HG03196 (cell line): ENCODE data around the gene THAP7.
"Not testable (repeated sequence)": the region's sequence is repeated elsewhere in the genome, so short reads cannot be mapped to it uniquely, and the experiment has no call there.

ENCODE experiments used
- ATAC-seq: cut with Tn5 transposase; IDR thresholded peaks from one replicate; pipeline ENCODE4 v1.9.1; 2021; ENCODE audit not compliant: unreplicated experiment

THAP7 gene, protein sequence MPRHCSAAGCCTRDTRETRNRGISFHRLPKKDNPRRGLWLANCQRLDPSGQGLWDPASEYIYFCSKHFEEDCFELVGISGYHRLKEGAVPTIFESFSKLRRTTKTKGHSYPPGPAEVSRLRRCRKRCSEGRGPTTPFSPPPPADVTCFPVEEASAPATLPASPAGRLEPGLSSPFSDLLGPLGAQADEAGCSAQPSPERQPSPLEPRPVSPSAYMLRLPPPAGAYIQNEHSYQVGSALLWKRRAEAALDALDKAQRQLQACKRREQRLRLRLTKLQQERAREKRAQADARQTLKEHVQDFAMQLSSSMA

GRCh38 chr22:21001601-21002325 lies at the start of gene THAP7:
Gene THAP7 (minus strand): TSS chr22:21002118. CDS start chr22:21001911, 207 bp downstream.
- peak; percentile 79 for ATAC-seq

GRCh38 chr22:21051145-21051830 lies 49.4 kb upstream of the THAP7 start:
- no peak for ATAC-seq

DNA sequence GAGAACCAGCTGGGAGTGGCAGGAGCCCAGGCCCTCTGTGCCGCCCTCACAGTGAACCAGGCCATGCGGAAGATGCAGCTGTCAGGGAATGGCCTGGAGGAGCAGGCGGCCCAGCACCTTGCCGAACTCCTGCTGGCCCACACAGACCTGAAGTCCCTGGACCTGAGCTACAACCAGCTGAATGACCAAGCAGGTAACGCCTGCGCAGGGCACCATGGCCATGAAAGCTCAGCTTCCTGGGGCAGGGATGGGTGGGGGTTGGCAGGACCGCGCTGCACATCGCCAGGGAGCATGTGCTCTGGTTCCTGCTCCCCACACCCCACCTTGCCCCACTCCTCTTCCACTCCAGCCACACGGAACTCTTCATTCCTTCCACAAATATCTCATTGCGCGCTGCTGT lies 47.0 kb upstream of the THAP7 start:
- ATAC-seq: not testable (repeated sequence)

GRCh38 chr22:21048448-21048847 lies 46.5 kb upstream of the THAP7 start:
- not testable (repeated sequence) for ATAC-seq

- ATAC-seq: no peak
Measured at GRCh38 chr22:21047730-21048129, 45.8 kb upstream of the THAP7 start.

GRCh38 chr22:21047035-21047661 lies 45.2 kb upstream of the THAP7 start:
- ATAC-seq: no peak

DNA sequence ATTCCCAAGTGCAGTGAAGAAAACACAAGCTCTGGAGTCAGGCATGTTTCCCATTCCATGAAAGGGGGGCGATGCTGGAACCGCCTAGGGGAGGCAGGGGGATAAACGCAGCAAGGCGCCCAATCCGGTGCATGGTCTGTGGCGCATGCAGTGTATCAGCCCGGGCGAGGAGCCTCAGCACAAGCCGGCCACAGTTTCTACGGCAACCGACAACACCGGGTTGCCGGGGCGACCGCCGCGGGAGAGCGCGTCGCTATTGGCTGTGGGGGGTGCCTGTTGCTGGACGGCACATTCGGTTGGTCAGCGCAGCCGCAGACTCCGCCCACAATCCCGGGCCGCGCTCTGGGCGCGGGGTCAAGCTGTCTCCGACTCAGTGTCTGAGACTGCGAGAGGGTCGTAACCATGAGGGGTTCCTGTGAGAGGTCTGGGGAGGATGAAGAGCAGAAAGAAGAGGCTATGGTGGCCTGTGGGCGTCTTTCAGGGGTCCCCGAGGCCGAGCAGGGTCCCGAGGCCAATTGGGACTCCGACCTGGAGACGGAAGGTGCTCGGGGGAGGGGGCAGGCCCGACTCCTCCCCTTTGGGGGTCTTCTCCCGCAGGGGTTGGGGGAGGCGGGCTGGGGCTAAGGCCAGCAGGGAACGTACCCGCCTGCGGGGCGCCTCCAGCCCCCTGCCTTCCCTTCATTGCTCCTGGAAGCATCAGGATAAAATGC lies 43.8 kb upstream of the THAP7 start, which contains the start of gene LRRC74B:
TSS of gene LRRC74B (plus strand) at position 362 of the 710 bp plus-strand sequence. CDS start at position 403, 41 bp downstream.
- no peak for ATAC-seq

DNA sequence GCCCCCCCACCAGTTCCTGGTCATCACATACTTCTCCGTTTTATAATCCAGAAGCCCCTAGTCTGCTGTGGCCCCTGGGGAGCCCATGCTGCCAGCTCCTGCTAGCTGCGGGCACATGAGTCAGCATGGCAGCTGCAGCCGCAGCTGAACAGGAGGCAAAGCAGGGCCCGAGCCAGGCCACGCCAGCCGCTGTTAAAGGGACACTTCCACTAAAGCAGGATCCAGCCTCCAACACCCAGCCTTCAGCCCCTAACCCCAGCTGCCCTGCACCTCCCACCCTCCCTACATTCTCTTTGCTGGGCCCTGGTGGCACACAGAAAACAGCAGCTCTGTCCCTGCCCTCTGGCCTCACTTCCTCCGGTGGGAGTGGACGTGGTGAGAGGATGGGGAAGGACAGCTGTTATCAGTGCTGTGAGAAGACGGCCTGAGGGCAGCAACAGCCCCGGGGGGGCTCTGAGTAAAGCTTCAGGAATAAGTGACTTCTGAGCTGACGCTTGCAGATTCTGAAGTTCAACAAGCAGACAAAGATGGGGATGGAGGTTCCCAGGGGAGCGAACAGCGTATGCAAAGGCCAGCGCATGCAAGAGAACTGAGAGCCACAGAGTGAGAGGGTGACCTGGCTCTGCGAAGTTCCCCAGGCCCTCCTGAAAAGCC lies 43.1 kb upstream of the THAP7 start:
- no peak for ATAC-seq

DNA sequence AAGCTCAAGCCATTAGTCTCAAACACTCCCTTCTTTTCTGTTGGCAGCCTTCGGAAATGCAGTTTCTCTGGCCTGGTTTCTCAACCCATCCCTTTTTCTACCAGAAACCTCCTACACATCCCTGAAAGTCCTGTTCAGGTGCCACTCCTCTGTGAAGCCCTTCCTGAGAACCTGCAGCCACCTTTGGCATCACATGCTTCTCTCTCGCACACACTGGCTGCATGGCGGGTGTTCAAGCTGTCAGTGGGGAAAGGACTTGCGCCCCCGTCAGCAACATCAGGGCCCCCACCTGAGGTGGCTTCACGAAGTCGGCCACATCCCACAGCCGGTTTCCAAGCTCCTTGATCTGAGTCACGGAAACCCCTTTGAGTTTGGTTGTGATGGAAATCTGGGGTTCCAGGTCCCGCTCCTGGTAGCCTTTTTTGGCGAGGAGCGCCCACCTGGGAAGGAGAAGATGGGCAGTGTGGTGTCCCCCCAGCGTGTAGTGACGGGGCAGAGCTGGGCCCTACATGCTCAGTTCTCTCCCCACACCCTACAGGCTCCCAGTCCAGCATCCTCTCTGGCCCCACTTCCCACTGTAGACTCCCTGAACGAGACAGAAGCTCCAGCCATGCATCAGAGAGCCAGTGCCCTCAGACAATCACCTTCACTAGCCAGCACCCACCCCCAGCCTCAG lies 42.1 kb upstream of the THAP7 start:
- ATAC-seq: no peak

DNA sequence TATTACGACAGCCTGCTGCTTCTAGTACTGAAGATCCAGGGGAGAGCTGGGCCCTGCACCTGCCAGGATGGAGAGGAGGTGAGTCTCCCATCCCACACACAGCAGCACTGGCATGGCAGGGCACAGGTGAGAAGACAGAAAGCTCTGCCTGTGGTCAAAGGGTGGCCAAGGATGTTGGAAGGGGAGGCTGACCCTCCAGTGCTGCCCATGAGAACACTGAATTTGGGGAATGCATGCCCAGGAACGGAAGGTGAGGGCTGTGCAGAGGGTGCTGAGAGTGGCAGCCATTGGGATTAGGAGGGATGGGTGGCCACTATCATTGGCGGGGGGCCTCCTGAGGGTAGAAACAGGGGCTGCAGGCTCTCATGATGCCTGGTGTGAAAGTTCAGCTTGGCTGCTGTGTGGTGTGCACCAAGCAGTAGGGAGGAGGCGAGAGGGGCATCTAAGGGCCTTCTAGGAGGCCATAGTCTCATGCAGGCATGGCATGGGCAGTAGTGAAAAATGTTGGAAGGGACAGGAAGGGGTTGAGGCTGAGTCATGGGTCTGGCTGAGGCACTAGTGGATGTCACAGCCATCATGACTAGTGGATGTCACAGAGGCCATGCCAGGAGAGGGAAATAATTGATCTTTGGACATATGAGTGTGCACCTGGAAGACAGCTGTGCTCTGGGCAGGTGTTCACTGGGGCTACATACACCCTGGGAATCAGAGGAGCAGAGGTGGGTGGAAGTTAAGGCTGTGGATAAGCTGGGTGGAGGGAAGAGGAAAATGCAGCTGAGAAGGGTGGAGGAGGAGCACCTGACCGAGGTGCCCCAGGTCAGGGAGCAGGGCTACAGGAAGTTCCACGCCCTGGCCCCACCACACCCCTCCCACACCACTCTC lies 41.3 kb upstream of the THAP7 start:
- no peak for ATAC-seq

- ATAC-seq: no peak
Measured at GRCh38 chr22:21041937-21042336, 40.0 kb upstream of the THAP7 start.

DNA sequence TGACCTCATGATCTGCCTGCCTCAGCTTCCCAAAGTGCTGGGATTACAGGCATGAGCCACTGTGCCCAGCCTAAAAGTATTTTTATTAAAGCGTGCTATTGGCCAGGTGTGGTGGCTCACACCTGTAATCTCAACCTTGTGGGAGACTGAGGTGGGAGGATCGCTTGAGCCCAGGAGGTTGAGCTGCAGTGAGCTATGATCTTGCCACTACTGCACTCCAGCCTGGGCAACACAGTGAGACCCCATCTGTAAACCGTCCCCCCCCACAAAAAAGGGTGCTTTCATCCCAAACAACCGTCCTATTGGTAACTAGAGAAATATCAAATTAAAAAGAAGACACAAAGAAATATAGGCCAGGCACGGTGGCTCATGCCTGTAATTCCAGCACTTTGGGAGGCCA lies 37.2 kb upstream of the THAP7 start:
- not testable (repeated sequence) for ATAC-seq

DNA sequence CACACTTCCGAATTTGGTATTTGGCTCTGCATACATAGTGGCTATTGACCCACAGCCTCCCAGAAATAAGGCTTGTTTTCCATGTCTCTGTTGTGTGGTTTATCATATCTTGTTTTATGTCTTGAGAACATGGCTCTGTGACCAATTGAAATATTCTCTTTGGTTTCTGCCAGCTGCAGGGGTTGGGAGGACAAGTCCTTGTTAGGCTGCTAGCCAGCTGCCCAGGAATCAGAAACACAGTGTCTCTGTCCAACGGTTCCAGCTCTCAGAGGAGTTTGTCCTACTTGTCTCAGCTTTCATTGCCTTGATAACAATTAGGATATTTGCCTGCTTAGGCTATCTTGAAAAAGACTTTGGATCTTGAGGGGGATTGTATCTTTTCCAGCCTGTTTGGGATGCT lies 36.5 kb upstream of the THAP7 start:
- ATAC-seq: no peak

GRCh38 chr22:21034989-21035388 lies 33.1 kb upstream of the THAP7 start:
- ATAC-seq: no peak

GRCh38 chr22:21033895-21034294 lies 32.0 kb upstream of the THAP7 start:
- no peak for ATAC-seq

- no peak for ATAC-seq
Measured at GRCh38 chr22:21032868-21033688, 31.2 kb upstream of the THAP7 start.

DNA sequence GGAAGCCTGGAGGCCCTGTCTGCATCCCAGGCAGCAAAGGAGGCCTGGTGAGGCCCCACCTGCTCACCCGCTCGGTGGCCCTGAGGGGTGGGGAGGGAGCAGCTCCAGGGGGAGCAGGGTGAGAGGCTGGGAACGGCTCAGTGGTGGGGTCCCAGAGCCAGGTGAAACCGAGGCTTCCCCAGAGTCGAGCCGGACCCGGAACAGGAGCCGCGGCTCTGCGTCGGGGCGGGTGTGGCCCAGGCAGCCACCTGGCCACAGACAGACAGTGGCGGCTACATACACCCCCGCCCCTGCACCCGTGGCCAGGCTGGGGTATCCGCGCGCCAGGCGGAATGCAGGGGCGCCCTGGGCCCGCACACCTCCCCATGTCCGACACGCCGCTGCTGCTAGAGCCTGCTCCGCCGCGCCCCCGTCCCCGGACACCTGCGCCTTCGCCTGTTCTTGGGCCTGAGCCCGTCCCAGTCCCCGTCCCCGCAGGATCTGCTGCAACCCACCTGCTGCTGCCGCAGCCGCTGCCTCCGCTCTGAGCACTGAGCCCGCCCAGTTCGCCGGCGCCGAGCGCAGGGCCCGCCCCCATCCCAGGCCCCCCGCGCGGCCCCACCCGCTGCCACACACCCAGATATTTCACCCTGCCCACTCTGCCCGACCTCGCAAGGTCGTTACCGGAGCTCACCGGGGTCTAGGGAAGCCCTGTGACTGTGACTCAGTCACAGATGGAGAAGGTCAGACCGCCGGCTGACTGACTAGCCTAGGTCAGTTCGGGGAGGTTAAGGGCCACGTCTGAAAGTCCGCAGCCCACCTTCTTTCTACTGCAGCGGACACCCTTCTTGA lies 30.3 kb upstream of the THAP7 start, which contains the start of gene SLC7A4:
TSS of gene SLC7A4 (minus strand) at position 525 of the 831 bp plus-strand sequence. CDS start 749 bp downstream, outside the sequence.
- no peak for ATAC-seq
